Measurements from ENCODE around the gene SOCS2.

GRCh38 chr12:93524386-93525133 is 47.9 kb upstream of the SOCS2 start:
- TF ChIP-seq EZH2 (IDR thresholded peaks at IDR 0.05; ENCODE audit: borderline replicate concordance, low read length): no peak
- TF ChIP-seq, protein P1, sequence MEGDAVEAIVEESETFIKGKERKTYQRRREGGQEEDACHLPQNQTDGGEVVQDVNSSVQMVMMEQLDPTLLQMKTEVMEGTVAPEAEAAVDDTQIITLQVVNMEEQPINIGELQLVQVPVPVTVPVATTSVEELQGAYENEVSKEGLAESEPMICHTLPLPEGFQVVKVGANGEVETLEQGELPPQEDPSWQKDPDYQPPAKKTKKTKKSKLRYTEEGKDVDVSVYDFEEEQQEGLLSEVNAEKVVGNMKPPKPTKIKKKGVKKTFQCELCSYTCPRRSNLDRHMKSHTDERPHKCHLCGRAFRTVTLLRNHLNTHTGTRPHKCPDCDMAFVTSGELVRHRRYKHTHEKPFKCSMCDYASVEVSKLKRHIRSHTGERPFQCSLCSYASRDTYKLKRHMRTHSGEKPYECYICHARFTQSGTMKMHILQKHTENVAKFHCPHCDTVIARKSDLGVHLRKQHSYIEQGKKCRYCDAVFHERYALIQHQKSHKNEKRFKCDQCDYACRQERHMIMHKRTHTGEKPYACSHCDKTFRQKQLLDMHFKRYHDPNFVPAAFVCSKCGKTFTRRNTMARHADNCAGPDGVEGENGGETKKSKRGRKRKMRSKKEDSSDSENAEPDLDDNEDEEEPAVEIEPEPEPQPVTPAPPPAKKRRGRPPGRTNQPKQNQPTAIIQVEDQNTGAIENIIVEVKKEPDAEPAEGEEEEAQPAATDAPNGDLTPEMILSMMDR (IDR thresholded peaks at IDR 0.05; ENCODE audit: low read length): no peak
